HepG2 (cell line): ENCODE measurements around the gene TRIM7. TPM values are rescaled to one million over a fixed set of nuclear protein-coding genes. Genes with fewer than 3 reads are reported as not detected.

Experiments
- ARNT2 ChIP-seq: sonication (generic); formaldehyde crosslinking; IDR thresholded peaks from 2 replicates; pipeline ENCODE4 v1.8.0; 2022; ENCODE audit warnings: mild to moderate bottlenecking, low read depth, missing genetic modification reagents, moderate library complexity
- JUND ChIP-seq: sonication (generic); formaldehyde crosslinking; IDR thresholded peaks from 2 replicates; pipeline ENCODE4 v1.8.0; 2022; ENCODE audit warnings: mild to moderate bottlenecking, missing genetic modification reagents
- MATR3 ChIP-seq: sonication (generic); formaldehyde crosslinking; IDR thresholded peaks from 2 replicates; pipeline ENCODE4 v1.4.0; 2020; ENCODE audit warnings: missing genetic modification reagents
- NFKBIZ ChIP-seq: IDR thresholded peaks from 2 replicates; pipeline ENCODE4 v1.6.1; 2018; ENCODE audit warnings: missing genetic modification reagents, missing compliant biosample characterization
- RXRA ChIP-seq: sonication (generic); formaldehyde crosslinking; IDR thresholded peaks from 2 replicates; pipeline ENCODE4 v1.5.1; 2020; ENCODE audit warnings: missing genetic modification reagents
- XRCC5 ChIP-seq: fragments of 200-400 bp; formaldehyde crosslinking; optimal IDR thresholded peaks from 2 replicates; pipeline ENCODE3; 2017; ENCODE audit warnings: mild to moderate bottlenecking, low read length
- ZNF10 ChIP-seq: sonication (generic); formaldehyde crosslinking; IDR thresholded peaks from 2 replicates; pipeline ENCODE4 v1.4.0; 2020; ENCODE audit warnings: mild to moderate bottlenecking, low read depth, missing genetic modification reagents, borderline replicate concordance
- ZNF235 ChIP-seq: sonication (generic); formaldehyde crosslinking; IDR thresholded peaks from 2 replicates; pipeline ENCODE4 v1.8.1; 2023; ENCODE audit warnings: mild to moderate bottlenecking, missing genetic modification reagents, borderline replicate concordance
- ZNF333 ChIP-seq: sonication (generic); formaldehyde crosslinking; IDR thresholded peaks from 2 replicates; pipeline ENCODE4 v1.4.0; 2020; ENCODE audit warnings: mild to moderate bottlenecking, missing genetic modification reagents, borderline replicate concordance
- ZNF350 ChIP-seq: sonication (generic); formaldehyde crosslinking; IDR thresholded peaks from 2 replicates; pipeline ENCODE4 v1.4.0; 2020; ENCODE audit warnings: mild to moderate bottlenecking, low read depth, missing genetic modification reagents, borderline replicate concordance
- ZNF768 ChIP-seq: sonication (generic); formaldehyde crosslinking; IDR thresholded peaks from 2 replicates; pipeline ENCODE4 v1.4.0; 2020; ENCODE audit warnings: missing genetic modification reagents
- ZNF782 ChIP-seq: sonication (generic); formaldehyde crosslinking; IDR thresholded peaks from 2 replicates; pipeline ENCODE4 v1.4.0; 2020; ENCODE audit warnings: missing genetic modification reagents, mild to moderate bottlenecking, borderline replicate concordance
- ZNF792 ChIP-seq: IDR thresholded peaks from 2 replicates; pipeline ENCODE4 v1.6.1; 2016
- polyA plus RNA-seq, 8 experiments: library from polyadenylated mRNA; depleted of rRNA in 3 of 8; stranded (reverse) in 7 of 8; unstranded in 1 of 8; fragments of >200 nt; fragmentation: Illumina TruSeq in 4 of 8; extraction: Trizol in 4 of 8; gene quantifications; 2 replicates each; pipeline versions ENCODE4 v1.2.1 to v1.2.3, GENCODE V29; 2011 to 2016; ENCODE audit warnings: low read depth in 4 of 8, missing spikeins in 1 of 8, mixed read lengths in 1 of 8; ENCODE audit not compliant: insufficient read depth in 1 of 8
- total RNA-seq, 5 experiments: library from RNA; depleted of rRNA; stranded (reverse); fragments of >200 nt; fragmentation: Illumina TruSeq; extraction: Trizol; gene quantifications; 2 replicates each; pipeline ENCODE4 v1.2.3, GENCODE V29; 2016; ENCODE audit warnings: low read depth in 1 of 5
- TF ChIP-seq, protein P1 (sequence below): sonication (generic); formaldehyde crosslinking; IDR thresholded peaks from 2 replicates; pipeline ENCODE4 v1.4.0; 2020; ENCODE audit warnings: missing genetic modification reagents, borderline replicate concordance
- TF ChIP-seq, protein P2 (sequence below): sonication (generic); formaldehyde crosslinking; IDR thresholded peaks from 2 replicates; pipeline ENCODE4 v1.4.0; 2020; ENCODE audit warnings: missing genetic modification reagents
- TF ChIP-seq, protein P3 (sequence below): sonication (generic); formaldehyde crosslinking; IDR thresholded peaks from 2 replicates; pipeline ENCODE4 v1.4.0; 2020; ENCODE audit warnings: missing genetic modification reagents
- TF ChIP-seq, protein P4 (sequence below): IDR thresholded peaks from 2 replicates; pipeline ENCODE4 v1.6.1; 2016; ENCODE audit warnings: mild to moderate bottlenecking, missing biosample characterization, missing genetic modification reagents

The TRIM7 gene
- total and polyA plus RNA-seq, 2 of the 13 experiments (the other 11 are each of a cell fraction or from before 2014, with no cell fraction given), result 0.13 TPM; not detected in 1

DNA sequence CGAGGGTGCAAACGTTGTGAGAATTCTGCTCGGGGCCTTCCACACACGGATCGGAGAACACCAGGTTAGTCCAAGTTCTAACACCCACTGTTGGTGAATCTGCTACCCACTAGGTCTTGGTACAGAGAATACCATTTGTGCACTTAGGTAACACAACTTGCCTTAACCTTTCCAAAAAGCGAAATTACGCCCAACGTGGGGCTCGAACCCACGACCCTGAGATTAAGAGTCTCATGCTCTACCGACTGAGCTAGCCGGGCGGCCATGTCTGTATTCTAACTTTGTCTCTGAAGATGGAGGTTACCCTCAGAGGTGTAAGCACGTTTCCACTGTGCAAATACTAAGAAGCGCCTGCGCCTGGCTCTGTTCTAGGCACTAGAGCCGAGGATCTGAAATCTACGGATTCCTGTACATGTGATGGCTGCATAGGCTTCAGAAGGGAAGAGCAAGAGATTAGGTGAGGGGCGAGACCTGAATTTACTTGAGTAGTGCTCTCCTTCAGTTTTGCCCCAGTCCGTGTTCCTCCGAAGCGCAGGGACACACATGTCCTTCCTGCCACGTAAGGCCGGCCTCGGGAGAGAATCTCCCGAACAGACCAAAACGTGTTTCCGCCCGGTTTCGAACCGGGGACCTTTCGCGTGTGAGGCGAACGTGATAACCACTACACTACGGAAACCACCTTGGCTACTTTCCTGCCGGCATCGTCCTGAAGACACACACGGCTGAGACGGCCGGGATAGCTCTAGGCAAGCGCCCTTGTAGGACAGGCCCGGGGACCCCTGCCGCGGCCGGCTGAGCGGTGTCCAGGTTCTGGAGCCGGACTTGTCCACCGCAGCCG, 17.0 kb upstream of the TRIM7 start (continued):
- TF ChIP-seq, protein P1, sequence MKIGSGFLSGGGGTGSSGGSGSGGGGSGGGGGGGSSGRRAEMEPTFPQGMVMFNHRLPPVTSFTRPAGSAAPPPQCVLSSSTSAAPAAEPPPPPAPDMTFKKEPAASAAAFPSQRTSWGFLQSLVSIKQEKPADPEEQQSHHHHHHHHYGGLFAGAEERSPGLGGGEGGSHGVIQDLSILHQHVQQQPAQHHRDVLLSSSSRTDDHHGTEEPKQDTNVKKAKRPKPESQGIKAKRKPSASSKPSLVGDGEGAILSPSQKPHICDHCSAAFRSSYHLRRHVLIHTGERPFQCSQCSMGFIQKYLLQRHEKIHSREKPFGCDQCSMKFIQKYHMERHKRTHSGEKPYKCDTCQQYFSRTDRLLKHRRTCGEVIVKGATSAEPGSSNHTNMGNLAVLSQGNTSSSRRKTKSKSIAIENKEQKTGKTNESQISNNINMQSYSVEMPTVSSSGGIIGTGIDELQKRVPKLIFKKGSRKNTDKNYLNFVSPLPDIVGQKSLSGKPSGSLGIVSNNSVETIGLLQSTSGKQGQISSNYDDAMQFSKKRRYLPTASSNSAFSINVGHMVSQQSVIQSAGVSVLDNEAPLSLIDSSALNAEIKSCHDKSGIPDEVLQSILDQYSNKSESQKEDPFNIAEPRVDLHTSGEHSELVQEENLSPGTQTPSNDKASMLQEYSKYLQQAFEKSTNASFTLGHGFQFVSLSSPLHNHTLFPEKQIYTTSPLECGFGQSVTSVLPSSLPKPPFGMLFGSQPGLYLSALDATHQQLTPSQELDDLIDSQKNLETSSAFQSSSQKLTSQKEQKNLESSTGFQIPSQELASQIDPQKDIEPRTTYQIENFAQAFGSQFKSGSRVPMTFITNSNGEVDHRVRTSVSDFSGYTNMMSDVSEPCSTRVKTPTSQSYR (CRISPR knock-in tag), result no peak
- TF ChIP-seq, protein P2, sequence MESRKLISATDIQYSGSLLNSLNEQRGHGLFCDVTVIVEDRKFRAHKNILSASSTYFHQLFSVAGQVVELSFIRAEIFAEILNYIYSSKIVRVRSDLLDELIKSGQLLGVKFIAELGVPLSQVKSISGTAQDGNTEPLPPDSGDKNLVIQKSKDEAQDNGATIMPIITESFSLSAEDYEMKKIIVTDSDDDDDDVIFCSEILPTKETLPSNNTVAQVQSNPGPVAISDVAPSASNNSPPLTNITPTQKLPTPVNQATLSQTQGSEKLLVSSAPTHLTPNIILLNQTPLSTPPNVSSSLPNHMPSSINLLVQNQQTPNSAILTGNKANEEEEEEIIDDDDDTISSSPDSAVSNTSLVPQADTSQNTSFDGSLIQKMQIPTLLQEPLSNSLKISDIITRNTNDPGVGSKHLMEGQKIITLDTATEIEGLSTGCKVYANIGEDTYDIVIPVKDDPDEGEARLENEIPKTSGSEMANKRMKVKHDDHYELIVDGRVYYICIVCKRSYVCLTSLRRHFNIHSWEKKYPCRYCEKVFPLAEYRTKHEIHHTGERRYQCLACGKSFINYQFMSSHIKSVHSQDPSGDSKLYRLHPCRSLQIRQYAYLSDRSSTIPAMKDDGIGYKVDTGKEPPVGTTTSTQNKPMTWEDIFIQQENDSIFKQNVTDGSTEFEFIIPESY (CRISPR knock-in tag), result peak; percentile 35
- TF ChIP-seq ARNT2 (CRISPR knock-in tag) (peak; percentile 74; the same call in 1 of the 2 replicates), NFKBIZ (CRISPR knock-in tag) (peak; percentile 53; the same call in 1 of the 2 replicates), ZNF333 (CRISPR knock-in tag) (peak; percentile 79; the same call in 1 of the 2 replicates), ZNF768 (CRISPR knock-in tag) (peak; percentile 62; the same call in 1 of the 2 replicates), ZNF782 (CRISPR knock-in tag) (peak; percentile 56; the same call in 1 of the 2 replicates), XRCC5 (no peak), ZNF350 (CRISPR knock-in tag) (no peak; the same call in none of the 2 replicates), JUND (CRISPR knock-in tag) (peak; percentile 63), ZNF10 (CRISPR knock-in tag) (no peak), ZNF792 (peak; percentile 89; the same call in 1 of the 2 replicates), MATR3 (CRISPR knock-in tag) (no peak), ZNF235 (CRISPR knock-in tag) (0 out of 2 replicates have a peak, but pooled peaks have one; percentile 83), RXRA (CRISPR knock-in tag) (peak; percentile 72)
- TF ChIP-seq, protein P3, sequence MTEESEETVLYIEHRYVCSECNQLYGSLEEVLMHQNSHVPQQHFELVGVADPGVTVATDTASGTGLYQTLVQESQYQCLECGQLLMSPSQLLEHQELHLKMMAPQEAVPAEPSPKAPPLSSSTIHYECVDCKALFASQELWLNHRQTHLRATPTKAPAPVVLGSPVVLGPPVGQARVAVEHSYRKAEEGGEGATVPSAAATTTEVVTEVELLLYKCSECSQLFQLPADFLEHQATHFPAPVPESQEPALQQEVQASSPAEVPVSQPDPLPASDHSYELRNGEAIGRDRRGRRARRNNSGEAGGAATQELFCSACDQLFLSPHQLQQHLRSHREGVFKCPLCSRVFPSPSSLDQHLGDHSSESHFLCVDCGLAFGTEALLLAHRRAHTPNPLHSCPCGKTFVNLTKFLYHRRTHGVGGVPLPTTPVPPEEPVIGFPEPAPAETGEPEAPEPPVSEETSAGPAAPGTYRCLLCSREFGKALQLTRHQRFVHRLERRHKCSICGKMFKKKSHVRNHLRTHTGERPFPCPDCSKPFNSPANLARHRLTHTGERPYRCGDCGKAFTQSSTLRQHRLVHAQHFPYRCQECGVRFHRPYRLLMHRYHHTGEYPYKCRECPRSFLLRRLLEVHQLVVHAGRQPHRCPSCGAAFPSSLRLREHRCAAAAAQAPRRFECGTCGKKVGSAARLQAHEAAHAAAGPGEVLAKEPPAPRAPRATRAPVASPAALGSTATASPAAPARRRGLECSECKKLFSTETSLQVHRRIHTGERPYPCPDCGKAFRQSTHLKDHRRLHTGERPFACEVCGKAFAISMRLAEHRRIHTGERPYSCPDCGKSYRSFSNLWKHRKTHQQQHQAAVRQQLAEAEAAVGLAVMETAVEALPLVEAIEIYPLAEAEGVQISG (CRISPR knock-in tag), result peak; percentile 95
- TF ChIP-seq, protein P4, sequence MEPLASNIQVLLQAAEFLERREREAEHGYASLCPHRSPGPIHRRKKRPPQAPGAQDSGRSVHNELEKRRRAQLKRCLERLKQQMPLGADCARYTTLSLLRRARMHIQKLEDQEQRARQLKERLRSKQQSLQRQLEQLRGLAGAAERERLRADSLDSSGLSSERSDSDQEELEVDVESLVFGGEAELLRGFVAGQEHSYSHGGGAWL, result no peak
